Measurements from ENCODE around the gene MCF2L. TPM values are rescaled to one million over a fixed set of nuclear protein-coding genes. Genes with fewer than 3 reads are reported as not detected.

Gene MCF2L
- polyA plus RNA-seq, 2 of the 4 experiments (the other 2 are of a cell fraction), result 0.36 to 0.92 TPM

DNA sequence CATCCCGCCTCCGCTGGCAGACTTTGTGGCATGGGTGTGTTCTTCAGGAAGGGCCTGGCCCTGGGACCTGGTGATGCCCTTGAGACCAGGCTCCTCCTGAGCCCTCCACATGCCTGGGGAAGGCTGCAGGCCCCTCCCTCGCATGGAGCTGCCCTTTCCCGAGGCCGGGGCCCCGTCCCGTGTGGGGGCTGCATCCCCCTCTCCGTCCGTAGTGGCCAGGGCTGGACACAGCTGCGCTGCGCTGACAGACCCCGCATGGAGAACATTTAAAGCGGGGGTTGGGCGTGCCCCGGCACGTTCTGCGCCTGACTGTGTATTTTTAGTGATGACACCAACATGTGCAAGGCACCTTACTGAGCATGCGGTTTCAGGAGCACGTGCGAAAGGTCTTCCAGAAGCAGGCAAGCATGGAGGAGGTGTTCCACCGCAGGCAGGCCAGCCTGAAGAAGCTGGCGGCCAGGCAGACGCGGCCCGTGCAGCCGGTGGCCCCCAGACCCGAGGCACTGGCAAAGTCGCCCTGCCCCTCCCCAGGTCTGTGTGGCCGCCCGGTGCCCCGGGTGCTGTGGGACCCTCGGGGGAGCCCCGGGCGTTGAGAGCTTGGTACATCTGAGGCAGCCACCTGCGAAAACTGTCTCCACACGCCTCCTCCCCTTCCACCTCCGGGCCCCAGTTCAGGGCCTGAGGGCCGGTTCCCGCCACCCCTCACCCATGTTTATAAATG lies 107.8 kb downstream of the MCF2L start:
- DNase-seq (ENCODE audit: low read depth in 1 of 2, low spot score in 1 of 2) (no peak), FAIRE-seq (no peak), ATAC-seq (no peak)
- H3K27ac ChIP-seq, result no peak overlapping the region
- TF ChIP-seq CHD2 (IDR thresholded peaks at IDR 0.05; ENCODE audit: low read length, partially characterized antibody), result no peak
- TF ChIP-seq, protein P1, sequence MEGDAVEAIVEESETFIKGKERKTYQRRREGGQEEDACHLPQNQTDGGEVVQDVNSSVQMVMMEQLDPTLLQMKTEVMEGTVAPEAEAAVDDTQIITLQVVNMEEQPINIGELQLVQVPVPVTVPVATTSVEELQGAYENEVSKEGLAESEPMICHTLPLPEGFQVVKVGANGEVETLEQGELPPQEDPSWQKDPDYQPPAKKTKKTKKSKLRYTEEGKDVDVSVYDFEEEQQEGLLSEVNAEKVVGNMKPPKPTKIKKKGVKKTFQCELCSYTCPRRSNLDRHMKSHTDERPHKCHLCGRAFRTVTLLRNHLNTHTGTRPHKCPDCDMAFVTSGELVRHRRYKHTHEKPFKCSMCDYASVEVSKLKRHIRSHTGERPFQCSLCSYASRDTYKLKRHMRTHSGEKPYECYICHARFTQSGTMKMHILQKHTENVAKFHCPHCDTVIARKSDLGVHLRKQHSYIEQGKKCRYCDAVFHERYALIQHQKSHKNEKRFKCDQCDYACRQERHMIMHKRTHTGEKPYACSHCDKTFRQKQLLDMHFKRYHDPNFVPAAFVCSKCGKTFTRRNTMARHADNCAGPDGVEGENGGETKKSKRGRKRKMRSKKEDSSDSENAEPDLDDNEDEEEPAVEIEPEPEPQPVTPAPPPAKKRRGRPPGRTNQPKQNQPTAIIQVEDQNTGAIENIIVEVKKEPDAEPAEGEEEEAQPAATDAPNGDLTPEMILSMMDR (IDR thresholded peaks at IDR 0.05), result no peak
- TF ChIP-seq, protein P2, sequence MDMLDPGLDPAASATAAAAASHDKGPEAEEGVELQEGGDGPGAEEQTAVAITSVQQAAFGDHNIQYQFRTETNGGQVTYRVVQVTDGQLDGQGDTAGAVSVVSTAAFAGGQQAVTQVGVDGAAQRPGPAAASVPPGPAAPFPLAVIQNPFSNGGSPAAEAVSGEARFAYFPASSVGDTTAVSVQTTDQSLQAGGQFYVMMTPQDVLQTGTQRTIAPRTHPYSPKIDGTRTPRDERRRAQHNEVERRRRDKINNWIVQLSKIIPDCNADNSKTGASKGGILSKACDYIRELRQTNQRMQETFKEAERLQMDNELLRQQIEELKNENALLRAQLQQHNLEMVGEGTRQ (IDR thresholded peaks at IDR 0.05), result no peak
- TF ChIP-seq HEYL (CRISPR knock-in tag; IDR thresholded peaks at IDR 0.05), result no peak
- TF ChIP-seq TP53 (CRISPR knock-in tag; IDR thresholded peaks at IDR 0.05), result no peak
- no peak for TF ChIP-seq ZSCAN20 (CRISPR knock-in tag; IDR thresholded peaks at IDR 0.05)
- TF ChIP-seq POLR2AphosphoS2 (conservative IDR thresholded peaks at IDR 0.05; ENCODE audit: low read length), result no peak
- TF ChIP-seq, protein P3, sequence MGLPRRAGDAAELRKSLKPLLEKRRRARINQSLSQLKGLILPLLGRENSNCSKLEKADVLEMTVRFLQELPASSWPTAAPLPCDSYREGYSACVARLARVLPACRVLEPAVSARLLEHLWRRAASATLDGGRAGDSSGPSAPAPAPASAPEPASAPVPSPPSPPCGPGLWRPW (IDR thresholded peaks at IDR 0.05), result no peak
- no peak for TF ChIP-seq NR3C1 (IDR thresholded peaks at IDR 0.05)
- TF ChIP-seq CBX8 (IDR thresholded peaks at IDR 0.05), result no peak
- no peak for TF ChIP-seq CHD4 (IDR thresholded peaks at IDR 0.05; ENCODE audit: borderline replicate concordance)
- TF ChIP-seq ZC3H11A (IDR thresholded peaks at IDR 0.05), result no peak
- no peak for TF ChIP-seq MYC (IDR thresholded peaks at IDR 0.05; ENCODE audit: borderline replicate concordance, low read length)
- TF ChIP-seq HOXB5 (CRISPR knock-in tag; IDR thresholded peaks at IDR 0.05), result no peak
- ChIA-PET POLR2A (no interaction called here), CTCF (interaction anchor here (0.7 kb wide), 1 partner anchor 47 kb away, joined by 3 read pairs; no protein-coding TSS in a partner anchor)
- no peak overlapping the region for H3K4me2 ChIP-seq
- H3K9me3 ChIP-seq, result no peaks in the 10 kb centered on the region
- H3K4me3 ChIP-seq, result no peak overlapping the region
- no peaks in the 10 kb centered on the region for H3K4me1 ChIP-seq
- 83% methylated on average over 23 of the region's 39 CpGs for WGBS (ENCODE audit: missing lambda C conversion rate)

- ATAC-seq (no peak), DNase-seq (ENCODE audit: low read depth in 1 of 2, low spot score in 1 of 2) (no peak), FAIRE-seq (no peak)
- POLR2A ChIA-PET, result no interaction called here
- CTCF ChIA-PET, result no interaction called here
- Histone ChIP-seq H3K27ac (no peak overlapping the region), H3K4me1 (no peaks in the 10 kb centered on the region), H3K4me3 (no peak overlapping the region), H3K4me2 (no peak overlapping the region), H3K9me3 (no peaks in the 10 kb centered on the region)
- WGBS (ENCODE audit: missing lambda C conversion rate), result 73% methylated on average over 19 of the region's 20 CpGs
- TF ChIP-seq JUN (IDR thresholded peaks at IDR 0.05), result no peak
- TF ChIP-seq MAX (IDR thresholded peaks at IDR 0.05), result no peak
- no peak for TF ChIP-seq TP53 (CRISPR knock-in tag; IDR thresholded peaks at IDR 0.05)
- TF ChIP-seq, protein P4, sequence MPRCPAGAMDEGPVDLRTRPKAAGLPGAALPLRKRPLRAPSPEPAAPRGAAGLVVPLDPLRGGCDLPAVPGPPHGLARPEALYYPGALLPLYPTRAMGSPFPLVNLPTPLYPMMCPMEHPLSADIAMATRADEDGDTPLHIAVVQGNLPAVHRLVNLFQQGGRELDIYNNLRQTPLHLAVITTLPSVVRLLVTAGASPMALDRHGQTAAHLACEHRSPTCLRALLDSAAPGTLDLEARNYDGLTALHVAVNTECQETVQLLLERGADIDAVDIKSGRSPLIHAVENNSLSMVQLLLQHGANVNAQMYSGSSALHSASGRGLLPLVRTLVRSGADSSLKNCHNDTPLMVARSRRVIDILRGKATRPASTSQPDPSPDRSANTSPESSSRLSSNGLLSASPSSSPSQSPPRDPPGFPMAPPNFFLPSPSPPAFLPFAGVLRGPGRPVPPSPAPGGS (IDR thresholded peaks at IDR 0.05), result no peak
- TF ChIP-seq KDM1A (IDR thresholded peaks at IDR 0.05; ENCODE audit: low read depth), result no peak
- TF ChIP-seq GATA3 (IDR thresholded peaks at IDR 0.05; ENCODE audit: borderline replicate concordance), result no peak
- no peak for TF ChIP-seq HDAC2 (IDR thresholded peaks at IDR 0.05)
- TF ChIP-seq EHMT2 (IDR thresholded peaks at IDR 0.05; ENCODE audit: low read depth), result no peak
- no peak for TF ChIP-seq ZC3H11A (IDR thresholded peaks at IDR 0.05)
- TF ChIP-seq EHF (CRISPR knock-in tag; IDR thresholded peaks at IDR 0.05), result no peak
- no peak for TF ChIP-seq TFCP2L1 (CRISPR knock-in tag; IDR thresholded peaks at IDR 0.05)
- TF ChIP-seq ESRRA (IDR thresholded peaks at IDR 0.05; ENCODE audit: borderline replicate concordance, low read length), result no peak
- no peak for TF ChIP-seq ZFP36 (IDR thresholded peaks at IDR 0.05; ENCODE audit: borderline replicate concordance, partially characterized antibody)
- no peak for TF ChIP-seq ZNF302 (CRISPR knock-in tag; IDR thresholded peaks at IDR 0.05)
- TF ChIP-seq, protein P1 (IDR thresholded peaks at IDR 0.05), result no peak
Observed at GRCh38 chr13:113077566-113077952, 108.5 kb downstream of the MCF2L start.

All from A549 (cell line).